Thyroid gland (tissue), 4 donors: Measurements from ENCODE around the gene CCDC157. TPM values are rescaled to one million over a fixed set of nuclear protein-coding genes. Genes with fewer than 3 reads are reported as not detected.

Experiments
- DNase-seq, 2 donors: peaks; one replicate each; pipeline ENCODE4 v3.0.0-alpha.2; 2019
- H3K27ac ChIP-seq, 3 donors: fragments of 200-600 bp; sonication (generic); 1 replicate in 2 of 3; 2 replicates in 1 of 3; pipeline ENCODE4 v1.5.1; 2016 to 2019; ENCODE audit warnings: mild to moderate bottlenecking in 1 of 3, moderate library complexity in 1 of 3
- H3K27me3 ChIP-seq: fragments of 200-600 bp; sonication (generic); one replicate; pipeline ENCODE4 v1.5.1; 2019
- H3K36me3 ChIP-seq, 2 donors: fragments of 200-600 bp; sonication (generic); one replicate each; pipeline ENCODE4 v1.5.1; 2016 to 2019
- H3K4me1 ChIP-seq, 2 donors: fragments of 200-600 bp; sonication (generic); one replicate each; pipeline ENCODE4 v1.5.1; 2017 to 2019
- H3K4me3 ChIP-seq, 3 donors: fragments of 200-600 bp; sonication (generic); replicated peaks in 1 of 3; 1 replicate in 2 of 3; 2 replicates in 1 of 3; pipeline ENCODE4 v1.5.1; 2016; ENCODE audit warnings: mild to moderate bottlenecking in 1 of 3
- H3K9me3 ChIP-seq: fragments of 200-600 bp; sonication (generic); one replicate; pipeline ENCODE4 v1.5.1; 2017
- POLR2A ChIP-seq, 2 donors: fragments of 450-650 bp; IDR thresholded peaks; one replicate each; pipeline ENCODE4 v1.6.1; 2017; ENCODE audit warnings: antibody characterized with exemption in 2 of 2, mild to moderate bottlenecking in 2 of 2, moderate library complexity in 1 of 2
- WGBS, 2 donors: methylation state at CpG; one replicate each; pipeline ENCODE4 v1.1.5; 2017; 5-methylcytosine and 5-hydroxymethylcytosine counted together
- intact Hi-C: fragments of 100-400 bp; cut with DNase I; formaldehyde crosslinking; loops from one replicate; pipeline ENCODE4 v1.15.1; 2023
- small RNA-seq: library from RNA; depleted of rRNA; stranded (forward); fragments of <200 nt; gene quantifications from one replicate; pipeline ENCODE3, GENCODE V24; 2016
- total RNA-seq, 4 donors: library from RNA; depleted of rRNA; stranded (reverse); fragments of >200 nt; gene quantifications; one replicate each; pipeline ENCODE4 v1.2.3, GENCODE V29; 2016
- TF ChIP-seq, protein P1 (sequence below), 6 experiments: fragments of 200-600 bp in 3 of 6; fragments of 450-650 bp in 3 of 6; sonication (generic) in 3 of 6; IDR thresholded peaks; one replicate each; pipeline ENCODE4 v1.5.1; 2016 to 2019; ENCODE audit warnings: antibody characterized with exemption in 6 of 6, mild to moderate bottlenecking in 2 of 6, inconsistent platforms in 1 of 6, moderate library complexity in 1 of 6

Gene CCDC157
- total RNA-seq, 4 donors from 2014 or later = 8.1 to 18.3 (median 15.6) TPM

DNA sequence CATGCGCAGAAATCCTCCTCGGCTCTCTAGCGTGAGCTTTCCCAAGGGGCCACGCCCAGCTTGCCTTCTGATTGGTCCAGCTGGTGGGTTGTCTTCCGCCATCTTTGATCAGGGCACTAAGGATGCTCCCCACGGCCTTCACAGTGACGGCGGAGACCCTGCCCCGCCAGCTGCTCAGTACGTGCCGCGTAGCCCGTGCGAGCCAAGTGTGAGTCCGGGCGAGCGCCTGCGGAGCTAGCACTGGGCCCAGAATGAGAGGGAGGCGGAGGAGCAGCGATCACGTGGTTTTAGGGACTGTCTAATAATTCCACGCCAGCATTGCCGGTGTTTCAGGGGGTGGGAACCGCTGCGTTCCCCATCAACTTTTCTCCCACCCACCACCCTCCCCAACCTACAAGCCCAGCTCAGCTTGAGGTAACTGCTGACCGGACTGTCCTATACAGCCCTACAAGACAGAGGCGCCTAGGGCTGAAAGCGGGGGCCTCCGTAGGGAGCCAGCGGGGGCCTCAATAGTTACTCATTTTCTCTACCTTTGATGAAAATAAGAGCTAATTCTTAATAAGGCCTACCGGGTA is 67.2 kb downstream of the CCDC157 start:
- WGBS, 2 donors = 2 to 3% methylated on average over 19 to 31 of the region's 31 CpGs
- Histone ChIP-seq H3K9me3 (no peaks in the 10 kb centered on the region), H3K4me1 (peaks cover 26 to 47% of the 10 kb centered on the region in 2 donors), H3K36me3 (no peaks in the 10 kb centered on the region), H3K27me3 (no peaks in the 10 kb centered on the region), H3K4me3 (peak overlapping the region in 2 of 3 donors; percentile 9 to 52), H3K27ac (peak overlapping the region; percentile 92 to 98 (median 97))
- intact Hi-C loops = no loop called here
- TF ChIP-seq, protein P1, sequence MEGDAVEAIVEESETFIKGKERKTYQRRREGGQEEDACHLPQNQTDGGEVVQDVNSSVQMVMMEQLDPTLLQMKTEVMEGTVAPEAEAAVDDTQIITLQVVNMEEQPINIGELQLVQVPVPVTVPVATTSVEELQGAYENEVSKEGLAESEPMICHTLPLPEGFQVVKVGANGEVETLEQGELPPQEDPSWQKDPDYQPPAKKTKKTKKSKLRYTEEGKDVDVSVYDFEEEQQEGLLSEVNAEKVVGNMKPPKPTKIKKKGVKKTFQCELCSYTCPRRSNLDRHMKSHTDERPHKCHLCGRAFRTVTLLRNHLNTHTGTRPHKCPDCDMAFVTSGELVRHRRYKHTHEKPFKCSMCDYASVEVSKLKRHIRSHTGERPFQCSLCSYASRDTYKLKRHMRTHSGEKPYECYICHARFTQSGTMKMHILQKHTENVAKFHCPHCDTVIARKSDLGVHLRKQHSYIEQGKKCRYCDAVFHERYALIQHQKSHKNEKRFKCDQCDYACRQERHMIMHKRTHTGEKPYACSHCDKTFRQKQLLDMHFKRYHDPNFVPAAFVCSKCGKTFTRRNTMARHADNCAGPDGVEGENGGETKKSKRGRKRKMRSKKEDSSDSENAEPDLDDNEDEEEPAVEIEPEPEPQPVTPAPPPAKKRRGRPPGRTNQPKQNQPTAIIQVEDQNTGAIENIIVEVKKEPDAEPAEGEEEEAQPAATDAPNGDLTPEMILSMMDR (IDR thresholded peaks at IDR 0.05) = no peak
- TF ChIP-seq POLR2A (IDR thresholded peaks at IDR 0.05) = peak in 1 of 2 donors; percentile 57
- peak; percentile 99 for DNase-seq

DNA sequence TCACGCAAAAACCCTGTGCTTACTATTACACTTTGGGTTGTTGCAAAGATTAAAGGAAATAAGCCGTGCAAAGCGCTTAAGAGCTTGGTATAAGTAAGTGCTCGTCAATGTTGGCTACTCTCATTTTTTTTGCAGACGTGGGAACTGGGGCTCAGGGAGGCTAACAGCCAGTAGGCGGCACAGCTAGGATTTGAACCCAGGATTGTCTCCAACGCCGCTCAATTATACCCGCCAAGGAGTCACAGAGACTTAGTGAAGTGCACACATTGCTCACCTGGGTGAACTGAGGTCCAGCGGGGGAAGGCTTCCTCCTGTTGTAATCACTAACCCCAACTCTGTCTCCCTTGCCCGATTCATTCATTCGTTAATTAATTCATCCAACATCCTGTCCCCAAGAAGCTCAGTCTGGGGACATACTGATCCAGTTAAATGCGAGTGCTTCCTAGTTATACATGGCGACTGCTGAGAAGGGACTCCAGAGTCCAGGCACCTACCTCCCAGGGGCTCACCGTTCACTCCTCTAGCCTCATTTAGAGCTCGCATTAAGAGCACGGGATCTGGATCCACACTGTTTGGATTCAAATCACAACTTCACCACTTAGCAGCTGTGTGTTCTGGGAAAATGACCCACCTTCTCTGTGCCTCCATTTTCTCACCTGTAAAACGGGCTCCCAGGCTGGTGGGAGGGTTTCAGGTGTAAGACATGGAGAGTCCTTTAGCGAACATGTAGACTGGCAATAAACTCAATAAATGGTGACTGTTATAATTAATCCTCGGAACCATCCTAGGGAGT is 67.9 kb downstream of the CCDC157 start:
- TF ChIP-seq, protein P1 (IDR thresholded peaks at IDR 0.05) = no peak
- no peak for TF ChIP-seq POLR2A (IDR thresholded peaks at IDR 0.05)
- H3K9me3 ChIP-seq = no peaks in the 10 kb centered on the region
- peaks cover 26 to 47% of the 10 kb centered on the region in 2 donors for H3K4me1 ChIP-seq
- 33 to 42% methylated on average over 20 of the region's 20 CpGs for WGBS, 2 donors
- DNase-seq = peak in 1 of 2 donors; percentile 15
- H3K4me3 ChIP-seq = peak overlapping the region in 2 of 3 donors; percentile 9 to 62
- intact Hi-C loops = loop anchor here (5.0 kb wide), 1 partner anchor 32 kb away; no protein-coding TSS in a partner anchor
- H3K36me3 ChIP-seq = no peaks in the 10 kb centered on the region
- no peaks in the 10 kb centered on the region for H3K27me3 ChIP-seq
- peak overlapping the region; percentile 34 to 97 (median 92) for H3K27ac ChIP-seq

DNA sequence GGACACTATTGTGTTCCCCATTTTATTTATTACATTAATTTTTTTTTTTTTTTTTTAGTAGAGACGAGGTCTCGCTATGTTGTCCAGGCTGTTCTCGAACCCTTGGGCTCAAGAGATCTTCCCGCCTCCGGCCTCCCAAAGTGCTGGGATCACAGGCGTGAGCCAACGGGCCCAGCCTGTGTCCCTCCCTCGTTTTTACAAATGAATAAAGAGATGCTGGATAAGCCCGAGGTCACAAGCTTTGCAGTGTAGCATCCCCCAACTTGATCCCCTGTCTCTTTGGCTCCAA is 68.5 kb downstream of the CCDC157 start:
- TF ChIP-seq, protein P1 (IDR thresholded peaks at IDR 0.05) = no peak
- TF ChIP-seq POLR2A (IDR thresholded peaks at IDR 0.05) = no peak
- Histone ChIP-seq H3K36me3 (no peaks in the 10 kb centered on the region), H3K27ac (peak overlapping the region; percentile 71 to 86 (median 78)), H3K27me3 (no peaks in the 10 kb centered on the region), H3K4me3 (peak overlapping the region; percentile 36 to 82 (median 62)), H3K9me3 (no peaks in the 10 kb centered on the region), H3K4me1 (peaks cover 26 to 47% of the 10 kb centered on the region in 2 donors)
- intact Hi-C loops = loop anchor here (5.0 kb wide), 1 partner anchor 33 kb away; no protein-coding TSS in a partner anchor
- WGBS, 2 donors = 9% methylated on average over 9 of the region's 9 CpGs
- peak in 1 of 2 donors; percentile 14 for DNase-seq

DNA sequence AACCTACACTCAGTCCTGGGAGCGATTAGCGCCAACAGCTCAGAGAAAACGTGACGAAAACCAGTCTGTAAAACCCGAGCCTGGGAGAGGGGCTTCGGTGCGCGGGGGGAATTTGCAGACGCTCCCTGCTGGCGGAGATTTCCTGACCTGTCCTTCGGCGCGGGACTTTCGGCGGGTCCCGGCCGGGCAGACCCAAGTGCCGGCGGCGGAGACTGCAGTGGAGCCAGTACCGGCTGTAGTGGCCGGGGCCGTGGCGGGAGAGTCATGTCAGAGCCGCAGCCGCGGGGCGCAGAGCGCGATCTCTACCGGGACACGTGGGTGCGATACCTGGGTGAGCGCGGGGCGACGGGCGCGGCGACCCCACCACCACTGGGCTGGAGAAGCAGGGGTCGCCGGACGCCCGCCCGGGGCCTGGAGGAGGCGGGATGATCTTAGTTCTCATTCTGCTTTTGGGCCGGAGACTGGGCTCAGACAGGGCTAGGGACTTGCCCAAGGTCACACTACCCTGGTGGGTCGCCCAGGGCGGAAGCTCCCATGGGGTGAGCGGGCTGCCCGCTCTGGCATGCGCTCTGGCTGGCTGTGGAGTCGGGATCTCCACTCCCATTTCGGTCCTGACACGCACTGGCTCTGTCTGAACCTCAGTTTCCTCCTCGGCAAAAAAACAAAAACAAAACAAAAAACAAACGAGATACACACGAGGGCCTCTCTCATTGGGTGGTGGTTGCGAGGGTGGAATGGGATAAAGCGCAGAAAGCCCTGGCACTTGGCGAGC is 69.0 kb downstream of the CCDC157 start, which contains the start of gene MTFP1:
TSS of gene MTFP1 (plus strand) at position 153 of the 772 bp plus-strand sequence. CDS start at position 265, 112 bp downstream.
- Histone ChIP-seq H3K4me1 (peaks cover 26 to 42% of the 10 kb centered on the region in 2 donors), H3K9me3 (no peaks in the 10 kb centered on the region), H3K4me3 (peak within 1 kb of the TSS; percentile 36 to 82 (median 62)), H3K36me3 (no peaks in the 10 kb centered on the region), H3K27ac (peak within 1 kb of the TSS; percentile 71 to 97 (median 86)), H3K27me3 (no peaks in the 10 kb centered on the region)
- 1 to 2% methylated on average over 34 to 45 of the region's 61 CpGs for WGBS, 2 donors
- DNase-seq = peak; percentile 74 to 75
- intact Hi-C loops = loop anchor here (5.0 kb wide), 1 partner anchor 34 kb away; no protein-coding TSS in a partner anchor
- TF ChIP-seq, protein P1 (IDR thresholded peaks at IDR 0.05) = no peak
- TF ChIP-seq POLR2A (IDR thresholded peaks at IDR 0.05) = peak in 1 of 2 donors; percentile 29

Small RNA genes lying within 50 kb of the gene (small RNA-seq; reads per million reads assigned to genes)
- gene AC004832.3 = not detected
- gene RNU6-564P = 0.75 reads per million

Other genes with a start within 250 kb of the CCDC157 start
- gene LIF, start 110.2 kb upstream of the CCDC157 start, total RNA-seq = 1 to 10 TPM in 3 of 4 donors, under 1 TPM in 1; 0.89 to 2.6 (median 2.2) TPM
- gene OSM, start 90.2 kb upstream of the CCDC157 start, total RNA-seq = under 1 TPM in 1 of 4 donors, not detected in 3; 0.40 TPM
- gene CASTOR1, start 67.5 kb upstream of the CCDC157 start, total RNA-seq = 10 to 100 TPM; 16.5 to 36.0 (median 27.7) TPM
- gene TBC1D10A, start 30.1 kb upstream of the CCDC157 start, total RNA-seq = 10 to 100 TPM; 28.4 to 44.7 (median 35.9) TPM
- gene SF3A1, start 113 bp upstream of the CCDC157 start, total RNA-seq = 100 to 1,000 TPM in 3 of 4 donors, 10 to 100 TPM in 1; 52.8 to 193 (median 135) TPM
- 10 to 100 TPM; 14.8 to 25.5 (median 18.8) TPM for gene RNF215, start 30.4 kb downstream of the CCDC157 start, total RNA-seq
- 10 to 100 TPM; 26.6 to 59.1 (median 30.4) TPM for gene SEC14L2, start 40.0 kb downstream of the CCDC157 start, total RNA-seq
- 10 to 100 TPM in 3 of 4 donors, 1 to 10 TPM in 1; 5.8 to 25.7 (median 14.4) TPM for gene MTFP1, start 68.8 kb downstream of the CCDC157 start, total RNA-seq
- 1 to 10 TPM in 1 of 4 donors, not detected in 3; 1.5 TPM for gene SEC14L3, start 115.0 kb downstream of the CCDC157 start, total RNA-seq
- under 1 TPM in 3 of 4 donors, not detected in 1; 0.13 to 0.39 (median 0.22) TPM for gene SEC14L4, start 148.7 kb downstream of the CCDC157 start, total RNA-seq
- gene SEC14L6, start 189.7 kb downstream of the CCDC157 start, total RNA-seq = under 1 TPM in 1 of 4 donors, not detected in 3; 0.11 TPM
- gene GAL3ST1, start 217.7 kb downstream of the CCDC157 start, total RNA-seq = 1 to 10 TPM in 1 of 4 donors, under 1 TPM in 2, not detected in 1; 0.50 to 1.4 (median 0.67) TPM
- gene PES1, start 234.9 kb downstream of the CCDC157 start, total RNA-seq = 10 to 100 TPM; 36.6 to 62.4 (median 47.9) TPM